Activated CD8-positive, alpha-beta memory T cell treated with anti-CD3 and anti-CD28 coated beads, Interleukin-2, amount 10 ng/mL, durations not matched to agents 7 days and 5 days (primary cell): ENCODE measurements around the gene MRGPRE. TPM values are rescaled to one million over a fixed set of nuclear protein-coding genes. Genes with fewer than 3 reads are reported as not detected.

Experiments used
- ATAC-seq: fragments of 150-1000 bp; cut with Tn5 transposase; one replicate; pipeline ENCODE4 v1.10.0; 2021; ENCODE audit warnings: moderate library complexity
- CTCF ChIA-PET: fragments of 350-600 bp; sonication (Branson Sonifier 250); formaldehyde crosslinking; loops from one replicate; lab custom pipeline; 2021; ENCODE audit warnings: antibody characterized with exemption; lab: Charles Lee
- DNase-seq: peaks from one replicate; pipeline ENCODE4 v3.0.0-alpha.2; 2020
- H3K27ac Mint-ChIP-seq: one replicate; pipeline ENCODE4 v1.8.0; 2021; ENCODE audit warnings: mild to moderate bottlenecking, mixed read lengths
- H3K27me3 Mint-ChIP-seq: one replicate; pipeline ENCODE4 v1.8.0; 2021; ENCODE audit warnings: mixed read lengths
- H3K36me3 Mint-ChIP-seq: one replicate; pipeline ENCODE4 v1.8.0; 2021; ENCODE audit warnings: mild to moderate bottlenecking, mixed read lengths
- H3K4me1 Mint-ChIP-seq: one replicate; pipeline ENCODE4 v1.8.0; 2021; ENCODE audit warnings: mixed read lengths
- H3K4me3 Mint-ChIP-seq: one replicate; pipeline ENCODE4 v1.8.0; 2021; ENCODE audit warnings: mild to moderate bottlenecking, moderate library complexity, mixed read lengths
- H3K9me3 Mint-ChIP-seq: one replicate; pipeline ENCODE4 v1.8.0; 2022; ENCODE audit warnings: low read depth, mixed read lengths
- total RNA-seq, 2 experiments: library from RNA; stranded (reverse); gene quantifications; one replicate each; pipeline ENCODE4 v1.2.3, GENCODE V29; 2021

MRGPRE gene
- total RNA-seq, 2 experiments from 2014 or later = not detected

- no peak for ATAC-seq
- H3K27ac Mint-ChIP-seq = no peak overlapping the region
These were observed 39.5 kb downstream of the MRGPRE start for GRCh38 chr11:3192511-3193372.

GRCh38 chr11:3191586-3192324 is 40.5 kb downstream of the MRGPRE start:
- Mint-ChIP-seq H3K4me3 (no peak overlapping the region), H3K4me1 (no peaks in the 10 kb centered on the region), H3K9me3 (no peaks in the 10 kb centered on the region), H3K27me3 (no peaks in the 10 kb centered on the region), H3K36me3 (no peaks in the 10 kb centered on the region), H3K27ac (no peak overlapping the region)
- DNase-seq = no peak
- CTCF ChIA-PET = no interaction called here
- ATAC-seq = no peak

More at GRCh38 chr11:3192511-3193372, 39.5 kb downstream of the MRGPRE start:
- Mint-ChIP-seq H3K36me3 (no peaks in the 10 kb centered on the region), H3K27me3 (no peaks in the 10 kb centered on the region), H3K9me3 (no peaks in the 10 kb centered on the region), H3K4me1 (no peaks in the 10 kb centered on the region), H3K4me3 (no peak overlapping the region)
- no peak for DNase-seq
- CTCF ChIA-PET = no interaction called here

- Mint-ChIP-seq H3K27me3 (no peaks in the 10 kb centered on the region), H3K9me3 (no peaks in the 10 kb centered on the region), H3K27ac (no peak overlapping the region), H3K4me3 (no peak overlapping the region), H3K4me1 (no peaks in the 10 kb centered on the region), H3K36me3 (no peaks in the 10 kb centered on the region)
- ATAC-seq (no peak), DNase-seq (no peak)
- CTCF ChIA-PET = no interaction called here
These were observed 41.6 kb downstream of the MRGPRE start for GRCh38 chr11:3190600-3190999.

- H3K4me1 Mint-ChIP-seq = no peaks in the 10 kb centered on the region
- H3K27ac Mint-ChIP-seq = no peak overlapping the region
These were observed 42.2 kb downstream of the MRGPRE start for GRCh38 chr11:3189886-3190583.

GRCh38 chr11:3189196-3189843 is 42.9 kb downstream of the MRGPRE start:
- ATAC-seq (no peak), DNase-seq (no peak)
- Mint-ChIP-seq H3K36me3 (no peaks in the 10 kb centered on the region), H3K27ac (no peak overlapping the region), H3K4me3 (no peak overlapping the region), H3K4me1 (no peaks in the 10 kb centered on the region), H3K9me3 (no peaks in the 10 kb centered on the region), H3K27me3 (no peaks in the 10 kb centered on the region)
- CTCF ChIA-PET = no interaction called here

More at GRCh38 chr11:3189886-3190583, 42.2 kb downstream of the MRGPRE start:
- H3K36me3 Mint-ChIP-seq = no peaks in the 10 kb centered on the region
- no peak for ATAC-seq
- CTCF ChIA-PET = no interaction called here
- DNase-seq = no peak
- H3K9me3 Mint-ChIP-seq = no peaks in the 10 kb centered on the region
- H3K27me3 Mint-ChIP-seq = no peaks in the 10 kb centered on the region
- H3K4me3 Mint-ChIP-seq = no peak overlapping the region

GRCh38 chr11:3188496-3189195 is 43.6 kb downstream of the MRGPRE start:
- Mint-ChIP-seq H3K4me1 (no peaks in the 10 kb centered on the region), H3K36me3 (no peaks in the 10 kb centered on the region), H3K27me3 (no peaks in the 10 kb centered on the region), H3K4me3 (no peak overlapping the region), H3K27ac (no peak overlapping the region), H3K9me3 (no peaks in the 10 kb centered on the region)
- ATAC-seq (no peak), DNase-seq (no peak)
- CTCF ChIA-PET = no interaction called here

- H3K27ac Mint-ChIP-seq = no peak overlapping the region
- H3K9me3 Mint-ChIP-seq = no peaks in the 10 kb centered on the region
- DNase-seq = no peak
- no peaks in the 10 kb centered on the region for H3K27me3 Mint-ChIP-seq
- ATAC-seq = no peak
- H3K4me1 Mint-ChIP-seq = no peaks in the 10 kb centered on the region
- no peaks in the 10 kb centered on the region for H3K36me3 Mint-ChIP-seq
- H3K4me3 Mint-ChIP-seq = no peak overlapping the region
- CTCF ChIA-PET = no interaction called here
These were observed 45.9 kb downstream of the MRGPRE start for GRCh38 chr11:3186166-3186953.

- CTCF ChIA-PET = no interaction called here
- Mint-ChIP-seq H3K27me3 (no peaks in the 10 kb centered on the region), H3K27ac (no peak overlapping the region), H3K36me3 (no peaks in the 10 kb centered on the region), H3K4me3 (no peak overlapping the region), H3K9me3 (no peaks in the 10 kb centered on the region), H3K4me1 (no peaks in the 10 kb centered on the region)
- DNase-seq (no peak), ATAC-seq (no peak)
These were observed 47.4 kb downstream of the MRGPRE start for GRCh38 chr11:3184732-3185347.

GRCh38 chr11:3183523-3183922 is 48.7 kb downstream of the MRGPRE start:
- Mint-ChIP-seq H3K4me3 (no peak overlapping the region), H3K27me3 (no peaks in the 10 kb centered on the region), H3K9me3 (no peaks in the 10 kb centered on the region), H3K4me1 (no peaks in the 10 kb centered on the region), H3K36me3 (no peaks in the 10 kb centered on the region), H3K27ac (no peak overlapping the region)
- DNase-seq = no peak
- CTCF ChIA-PET = no interaction called here
- no peak for ATAC-seq

GRCh38 chr11:3182462-3182852 is 49.8 kb downstream of the MRGPRE start:
- DNase-seq (no peak), ATAC-seq (no peak)
- Mint-ChIP-seq H3K4me1 (no peaks in the 10 kb centered on the region), H3K27me3 (peaks cover 4% of the 10 kb centered on the region), H3K4me3 (no peak overlapping the region), H3K27ac (no peak overlapping the region), H3K36me3 (no peaks in the 10 kb centered on the region), H3K9me3 (no peaks in the 10 kb centered on the region)
- CTCF ChIA-PET = no interaction called here

GRCh38 chr11:3181725-3182461 is 50.3 kb downstream of the MRGPRE start:
- Mint-ChIP-seq H3K27me3 (peaks cover 4% of the 10 kb centered on the region), H3K4me3 (no peak overlapping the region), H3K27ac (no peak overlapping the region), H3K9me3 (no peaks in the 10 kb centered on the region), H3K4me1 (no peaks in the 10 kb centered on the region), H3K36me3 (no peaks in the 10 kb centered on the region)
- no peak for ATAC-seq
- no peak for DNase-seq
- CTCF ChIA-PET = no interaction called here
